Embryonic facial prominence (tissue), 1 donor: ENCODE measurements around the gene RELA.
"Not testable (repeated sequence)": the region's sequence is repeated elsewhere in the genome, so short reads cannot be mapped to it uniquely, and the experiment has no call there.

Source experiments
- DNase-seq: peaks from one replicate; pipeline ENCODE4 v3.0.0-alpha.2; 2016; ENCODE audit errors: extremely low spot score

RELA gene

GRCh38 chr11:65662799-65663638 is at the start of gene RELA:
RELA (minus strand) TSS chr11:65662916; CDS start chr11:65662832, 84 bp downstream.
- peak; percentile 84 for DNase-seq

- peak; percentile 95 for DNase-seq
Measured at GRCh38 chr11:65711785-65712632, 49.3 kb upstream of the RELA start, which contains the start of gene KAT5. KAT5 (plus strand) TSS chr11:65712252; CDS start chr11:65712268, 16 bp downstream.

GRCh38 chr11:65710421-65710820 is 47.7 kb upstream of the RELA start:
- no peak for DNase-seq

GRCh38 chr11:65709661-65710060 is 46.9 kb upstream of the RELA start:
- DNase-seq: no peak

GRCh38 chr11:65708451-65708850 is 45.7 kb upstream of the RELA start:
- no peak for DNase-seq

- DNase-seq: not testable (repeated sequence)
Measured at GRCh38 chr11:65707002-65707401, 44.3 kb upstream of the RELA start.

GRCh38 chr11:65706303-65706763 is 43.6 kb upstream of the RELA start:
- DNase-seq: not testable (repeated sequence)

GRCh38 chr11:65703846-65704245 is 41.1 kb upstream of the RELA start:
- no peak for DNase-seq

GRCh38 chr11:65701686-65702085 is 39.0 kb upstream of the RELA start:
- DNase-seq: no peak

GRCh38 chr11:65700399-65700798 is 37.7 kb upstream of the RELA start:
- no peak for DNase-seq

- no peak for DNase-seq
Measured at GRCh38 chr11:65699306-65699705, 36.6 kb upstream of the RELA start.

GRCh38 chr11:65698205-65698604 is 35.5 kb upstream of the RELA start:
- DNase-seq: no peak

- no peak for DNase-seq
Measured at GRCh38 chr11:65696802-65697552, 34.3 kb upstream of the RELA start.

- no peak for DNase-seq
Measured at GRCh38 chr11:65695459-65696241, 32.9 kb upstream of the RELA start.

GRCh38 chr11:65692367-65692766 is 29.7 kb upstream of the RELA start:
- no peak for DNase-seq

- DNase-seq: not testable (repeated sequence)
Measured at GRCh38 chr11:65691847-65692246, 29.1 kb upstream of the RELA start.

GRCh38 chr11:65685981-65686380 is 23.3 kb upstream of the RELA start:
- DNase-seq: no peak

GRCh38 chr11:65683480-65683879 is 20.8 kb upstream of the RELA start:
- not testable (repeated sequence) for DNase-seq

- DNase-seq: no peak
Measured at GRCh38 chr11:65680192-65680743, 17.6 kb upstream of the RELA start.

- DNase-seq: no peak
Measured at GRCh38 chr11:65672982-65673381, 10.3 kb upstream of the RELA start.
